ENCODE data around the gene PLA2G4D. TPM values are rescaled to one million over a fixed set of nuclear protein-coding genes. Genes with fewer than 3 reads are reported as not detected.

The PLA2G4D gene
- polyA plus RNA-seq, 1 of the 3 experiments (the other 2 are of a cell fraction), result not detected

DNA sequence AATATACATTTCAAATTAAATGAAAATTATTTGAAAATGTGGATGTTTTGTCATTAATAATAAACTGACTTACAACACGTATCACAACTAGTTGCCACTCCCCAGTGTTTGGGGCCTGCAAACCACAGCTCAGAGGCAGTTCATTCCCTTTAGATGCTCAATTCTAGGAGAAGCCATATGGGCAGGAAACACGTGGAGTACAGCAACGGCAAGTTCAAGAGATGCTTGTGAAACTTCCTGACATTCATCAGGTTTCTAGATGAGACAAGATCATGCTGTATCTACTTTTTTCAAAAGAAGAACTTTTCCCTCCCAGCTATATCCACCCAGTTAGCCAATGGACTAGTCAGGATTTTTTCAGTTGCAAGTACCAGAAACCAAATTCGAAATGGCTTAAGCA is 17.6 kb upstream of the PLA2G4D start:
- no peak overlapping the region for H3K4me3 ChIP-seq (ENCODE audit: low read depth in 2 of 2, low read length in 1 of 2)
- no peak overlapping the region for H2AFZ ChIP-seq (ENCODE audit: low read depth)
- WGBS (ENCODE audit: low lambda C conversion rate), result 61% methylated on average over 4 of the region's 4 CpGs
- CTCF ChIA-PET, result interaction anchor here (3.6 kb wide), 1 partner anchor 26 kb away, joined by 12 read pairs; no protein-coding TSS in a partner anchor
- no peak overlapping the region for H3K9ac ChIP-seq
- TF ChIP-seq USF2 (IDR thresholded peaks at IDR 0.05; ENCODE audit: borderline replicate concordance, low read depth, low read length) (no peak), PBX3 (IDR thresholded peaks at IDR 0.05) (no peak), TCF12 (IDR thresholded peaks at IDR 0.05) (no peak), MXI1 (IDR thresholded peaks at IDR 0.05; ENCODE audit: low read depth, low read length) (no peak), NRF1 (IDR thresholded peaks at IDR 0.05; ENCODE audit: low read depth, low read length) (no peak), JUND (IDR thresholded peaks at IDR 0.05) (no peak), FOSL2 (IDR thresholded peaks at IDR 0.05; ENCODE audit: borderline replicate concordance, low read depth) (no peak), CHD2 (IDR thresholded peaks at IDR 0.05; ENCODE audit: low read length, partially characterized antibody) (no peak), RFX5 (IDR thresholded peaks at IDR 0.05; ENCODE audit: low read length) (no peak), SIN3A (IDR thresholded peaks at IDR 0.05; ENCODE audit: borderline replicate concordance, low read depth, low read length) (no peak), USF1 (IDR thresholded peaks at IDR 0.05; ENCODE audit: borderline replicate concordance, low read depth) (no peak), EZH2phosphoT487 (IDR thresholded peaks at IDR 0.05; ENCODE audit: borderline replicate concordance, low read depth) (no peak), EP300 (IDR thresholded peaks at IDR 0.05; ENCODE audit: borderline replicate concordance in 1 of 2, low read depth in 1 of 2, low read length in 1 of 2) (no peak), ELF1 (IDR thresholded peaks at IDR 0.05) (no peak)
- TF ChIP-seq, protein P1, sequence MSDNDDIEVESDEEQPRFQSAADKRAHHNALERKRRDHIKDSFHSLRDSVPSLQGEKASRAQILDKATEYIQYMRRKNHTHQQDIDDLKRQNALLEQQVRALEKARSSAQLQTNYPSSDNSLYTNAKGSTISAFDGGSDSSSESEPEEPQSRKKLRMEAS (IDR thresholded peaks at IDR 0.05; ENCODE audit: low read depth), result no peak
- POLR2A ChIA-PET, result no interaction called here
- no peaks in the 10 kb centered on the region for H3K9me3 ChIP-seq
- H3K4me1 ChIP-seq (ENCODE audit: control insufficient read depth in 1 of 2, insufficient read depth in 2 of 2, low read depth in 1 of 2, low read length in 1 of 2), result peaks cover 0 to 4% of the 10 kb centered on the region in 2 experiments; a peak in 1 of 4 replicates
- no peak overlapping the region for H3K27ac ChIP-seq (ENCODE audit: low read depth in 2 of 2, low read length in 1 of 2)
- H3K4me2 ChIP-seq, result no peak overlapping the region
- H4K20me1 ChIP-seq (ENCODE audit: insufficient read depth), result no peaks in the 10 kb centered on the region
- H3K27me3 ChIP-seq (ENCODE audit: insufficient read depth), result no peaks in the 10 kb centered on the region; the same call in 1 of the 2 replicates
- no peaks in the 10 kb centered on the region for H3K9me2 ChIP-seq
- H3K79me2 ChIP-seq (ENCODE audit: insufficient read depth), result no peaks in the 10 kb centered on the region
- no peak for DNase-seq
- H3K36me3 ChIP-seq (replicated peaks in 1 of 2; ENCODE audit: control insufficient read depth in 1 of 2, insufficient read depth in 2 of 2, low read length in 1 of 2), result no peaks in the 10 kb centered on the region
- H3F3A ChIP-seq (replicated peaks; ENCODE audit: insufficient read depth), result no peaks in the 10 kb centered on the region

DNA sequence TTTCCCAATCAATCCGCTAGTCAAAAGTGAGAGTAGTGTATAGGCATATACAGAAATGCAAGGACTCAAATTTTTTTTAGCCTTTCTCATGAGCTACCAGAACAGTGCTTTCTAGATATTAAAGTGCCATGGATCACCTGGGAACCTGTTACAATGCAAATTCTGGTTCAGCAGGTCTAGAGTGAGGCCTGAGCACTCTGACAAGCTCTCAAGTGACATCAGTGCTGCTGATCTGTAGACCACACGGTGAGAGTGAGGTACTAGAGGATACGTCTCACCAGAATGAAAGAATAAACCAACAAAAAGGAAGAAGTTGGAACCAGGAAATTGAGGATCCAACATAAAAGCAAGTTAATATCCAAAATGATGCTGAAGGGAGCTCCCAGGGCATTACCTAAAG is 16.0 kb upstream of the PLA2G4D start:
- CTCF ChIA-PET, result interaction anchor here (1.1 to 3.6 kb wide), 4 partner anchors 17 to 1115 kb away, joined by 3 to 12 read pairs (median 6); no protein-coding TSS in a partner anchor

More for the DNA sequence above, 16.0 kb upstream of the PLA2G4D start:
- no peak for DNase-seq
- no peak for TF ChIP-seq SMC3 (IDR thresholded peaks at IDR 0.05; ENCODE audit: low read depth, low read length)
- no peak for TF ChIP-seq ZBTB33 (IDR thresholded peaks at IDR 0.05; ENCODE audit: borderline replicate concordance, low read depth)
- TF ChIP-seq TEAD4 (IDR thresholded peaks at IDR 0.05; ENCODE audit: borderline replicate concordance, insufficient read depth), result no peak
- TF ChIP-seq EZH2phosphoT487 (IDR thresholded peaks at IDR 0.05; ENCODE audit: borderline replicate concordance, low read depth), result no peak
- TF ChIP-seq TCF12 (IDR thresholded peaks at IDR 0.05), result no peak
- no peak for TF ChIP-seq FOSL2 (IDR thresholded peaks at IDR 0.05; ENCODE audit: borderline replicate concordance, low read depth)
- no peak for TF ChIP-seq EP300 (IDR thresholded peaks at IDR 0.05; ENCODE audit: borderline replicate concordance in 1 of 2, low read depth in 1 of 2, low read length in 1 of 2)
- TF ChIP-seq MEF2A (IDR thresholded peaks at IDR 0.05; ENCODE audit: borderline replicate concordance, low read depth), result no peak
- TF ChIP-seq FOXJ3 (CRISPR knock-in tag; IDR thresholded peaks at IDR 0.05), result no peak
- no peak for TF ChIP-seq SIN3A (IDR thresholded peaks at IDR 0.05; ENCODE audit: borderline replicate concordance, low read depth, low read length)
- TF ChIP-seq YY1 (IDR thresholded peaks at IDR 0.05; ENCODE audit: low read depth), result no peak
- TF ChIP-seq FOXM1 (IDR thresholded peaks at IDR 0.05; ENCODE audit: low read depth), result no peak
- no peak for TF ChIP-seq GABPA (IDR thresholded peaks at IDR 0.05; ENCODE audit: low read depth)
- TF ChIP-seq RFX5 (IDR thresholded peaks at IDR 0.05; ENCODE audit: low read length), result no peak
- POLR2A ChIA-PET, result no interaction called here
- 61% methylated on average over 3 of the region's 3 CpGs for WGBS (ENCODE audit: low lambda C conversion rate)
- Histone ChIP-seq H4K20me1 (ENCODE audit: insufficient read depth) (no peaks in the 10 kb centered on the region), H3F3A (replicated peaks; ENCODE audit: insufficient read depth) (no peaks in the 10 kb centered on the region), H3K4me1 (ENCODE audit: control insufficient read depth in 1 of 2, insufficient read depth in 2 of 2, low read depth in 1 of 2, low read length in 1 of 2) (peaks cover 0 to 4% of the 10 kb centered on the region in 2 experiments; a peak in 1 of 4 replicates), H3K9ac (no peak overlapping the region), H2AFZ (ENCODE audit: low read depth) (no peak overlapping the region), H3K4me3 (ENCODE audit: low read depth in 2 of 2, low read length in 1 of 2) (no peak overlapping the region), H3K27ac (ENCODE audit: low read depth in 2 of 2, low read length in 1 of 2) (no peak overlapping the region), H3K79me2 (ENCODE audit: insufficient read depth) (no peaks in the 10 kb centered on the region), H3K27me3 (ENCODE audit: insufficient read depth) (no peaks in the 10 kb centered on the region; the same call in 1 of the 2 replicates), H3K36me3 (replicated peaks in 1 of 2; ENCODE audit: control insufficient read depth in 1 of 2, insufficient read depth in 2 of 2, low read length in 1 of 2) (no peaks in the 10 kb centered on the region), H3K9me3 (no peaks in the 10 kb centered on the region), H3K4me2 (no peak overlapping the region), H3K9me2 (no peaks in the 10 kb centered on the region)

Data from SK-N-SH (cell line).